Panc1 (cell line): ENCODE results near the gene TMEM204. TPM values are rescaled to one million over a fixed set of nuclear protein-coding genes. Genes with fewer than 3 reads are reported as not detected.

Source experiments
- ATAC-seq: fragments of 200-7000 bp; cut with Tn5 transposase; 2 replicates; pipeline ENCODE4 v1.9.1; 2020; ENCODE audit warnings: mild to moderate bottlenecking, moderate library complexity
- BruUV-seq: library from RNA; stranded (reverse); fragments of 400-500 nt; replicated peaks from 2 replicates; lab custom pipeline; 2021; lab: Mats Ljungman, UMichigan
- CTCF ChIA-PET: fragments of 300-600 bp; sonication (Branson Sonifier 250); formaldehyde crosslinking; loops from one replicate; lab custom pipeline; 2022; ENCODE audit warnings: antibody characterized with exemption; lab: Charles Lee
- POLR2A ChIA-PET: fragments of 300-600 bp; sonication (Branson Sonifier 250); formaldehyde crosslinking; loops from one replicate; lab custom pipeline; 2022; ENCODE audit warnings: antibody characterized with exemption; lab: Charles Lee
- DNase-seq: peaks from one replicate; pipeline ENCODE4 v3.0.0-alpha.2; 2010; ENCODE audit warnings: low read depth, low spot score
- H3K27ac ChIP-seq: 2 replicates; pipeline ENCODE4 v1.5.1; 2011; ENCODE audit warnings: mild to moderate bottlenecking, low read length, inconsistent platforms
- H3K27me3 ChIP-seq: fragments of 200-500 bp; sonication (Bioruptor generic); 2 replicates; pipeline ENCODE4 v1.6.0; 2014; ENCODE audit warnings: low read length, inconsistent platforms; ENCODE audit not compliant: control insufficient read depth, insufficient read depth
- H3K36me3 ChIP-seq: fragments of 200-500 bp; sonication (Bioruptor generic); 2 replicates; pipeline ENCODE4 v1.5.1; 2014; ENCODE audit warnings: inconsistent platforms, mild to moderate bottlenecking, low read length, moderate library complexity; ENCODE audit not compliant: control insufficient read depth, insufficient read depth
- H3K4me1 ChIP-seq: 2 replicates; pipeline ENCODE4 v1.5.1; 2011; ENCODE audit warnings: inconsistent platforms, mild to moderate bottlenecking, low read length, moderate library complexity; ENCODE audit not compliant: control insufficient read depth, insufficient read depth
- H3K4me3 ChIP-seq, 2 experiments: 2 replicates each; pipeline ENCODE4 v1.5.1; 2011 to 2012; ENCODE audit warnings: low read depth in 2 of 2, low read length in 2 of 2, mild to moderate bottlenecking in 2 of 2, inconsistent platforms in 1 of 2, moderate library complexity in 1 of 2
- H3K9me3 ChIP-seq: fragments of 200-500 bp; sonication (Bioruptor generic); 2 replicates; pipeline ENCODE4 v1.5.1; 2014; ENCODE audit warnings: low read depth, mild to moderate bottlenecking, inconsistent platforms, low read length, moderate library complexity; ENCODE audit not compliant: control insufficient read depth, insufficient read depth
- POLR2AphosphoS5 ChIP-seq: IDR thresholded peaks from 2 replicates; pipeline ENCODE4 v1.6.1; 2012; ENCODE audit warnings: mild to moderate bottlenecking, low read depth, low read length, moderate library complexity
- SIN3A ChIP-seq: IDR thresholded peaks from 2 replicates; pipeline ENCODE4 v1.6.1; 2012; ENCODE audit warnings: low read depth, mild to moderate bottlenecking, low read length, moderate library complexity, borderline replicate concordance; ENCODE audit not compliant: insufficient read depth
- TCF7L2 ChIP-seq: IDR thresholded peaks from 2 replicates; pipeline ENCODE4 v1.6.1; 2011; ENCODE audit warnings: mild to moderate bottlenecking, low read depth, low read length, inconsistent platforms
- in situ Hi-C: cut with HindIII; loops from 2 replicates; pipeline ENCODE4 v1.10.0; 2016; ENCODE audit warnings: low sequenced_read_pairs, low pct_unique_long_range_greater_than_20kb
- intact Hi-C: fragments of 100-400 bp; cut with micrococcal nuclease; formaldehyde crosslinking; loops from one replicate; pipeline ENCODE4 v1.10.0; 2022; ENCODE audit not compliant: unreplicated experiment
- total RNA-seq: library from RNA; stranded (reverse); gene quantifications from one replicate; pipeline ENCODE4 v1.2.1, GENCODE V29; 2021; ENCODE audit not compliant: unreplicated experiment
- TF ChIP-seq, protein P1 (sequence below), 2 experiments: IDR thresholded peaks; 2 replicates each; pipeline ENCODE4 v1.6.1; 2011 to 2012; ENCODE audit warnings: low read depth in 2 of 2, control low read depth in 1 of 2, low read length in 1 of 2, mild to moderate bottlenecking in 1 of 2, moderate library complexity in 1 of 2; ENCODE audit not compliant: insufficient read depth in 1 of 2
- TF ChIP-seq, protein P2 (sequence below): fragments of 450-650 bp; IDR thresholded peaks from 2 replicates; pipeline ENCODE4 v1.5.1; 2017; ENCODE audit warnings: mild to moderate bottlenecking

The TMEM204 gene
- total RNA-seq, 1 experiment from 2014 or later = 0.13 TPM

- POLR2A ChIA-PET = interaction anchor here (0.6 kb wide), 1 partner anchor 436 kb away, joined by 11 read pairs; the partner anchor contains the start of gene RPS2
Observed at GRCh38 chr16:1527836-1528811, 5.3 kb upstream of the TMEM204 start.

GRCh38 chr16:1528921-1529537, 4.4 kb upstream of the TMEM204 start:
- no peaks in the 10 kb centered on the region for H3K4me1 ChIP-seq
- H3K27me3 ChIP-seq = no peaks in the 10 kb centered on the region
- ChIA-PET POLR2A (no interaction called here), CTCF (no interaction called here)
- DNase-seq (no peak), ATAC-seq (no peak)
- BruUV-seq = no TSS peak
- no peak overlapping the region for H3K27ac ChIP-seq
- H3K9me3 ChIP-seq = no peaks in the 10 kb centered on the region
- intact Hi-C loops = no loop called here
- H3K4me3 ChIP-seq = no peak overlapping the region
- H3K36me3 ChIP-seq = no peaks in the 10 kb centered on the region
- TF ChIP-seq TCF7L2 = no peak
- in situ Hi-C loops = no loop called here

More at GRCh38 chr16:1527836-1528811, 5.3 kb upstream of the TMEM204 start:
- in situ Hi-C loops (no loop called here), intact Hi-C loops (no loop called here)
- no TSS peak for BruUV-seq
- no peak overlapping the region for H3K27ac ChIP-seq
- ATAC-seq = no peak
- DNase-seq = no peak
- CTCF ChIA-PET = no interaction called here
- TF ChIP-seq POLR2AphosphoS5 = no peak
- TF ChIP-seq, protein P1, sequence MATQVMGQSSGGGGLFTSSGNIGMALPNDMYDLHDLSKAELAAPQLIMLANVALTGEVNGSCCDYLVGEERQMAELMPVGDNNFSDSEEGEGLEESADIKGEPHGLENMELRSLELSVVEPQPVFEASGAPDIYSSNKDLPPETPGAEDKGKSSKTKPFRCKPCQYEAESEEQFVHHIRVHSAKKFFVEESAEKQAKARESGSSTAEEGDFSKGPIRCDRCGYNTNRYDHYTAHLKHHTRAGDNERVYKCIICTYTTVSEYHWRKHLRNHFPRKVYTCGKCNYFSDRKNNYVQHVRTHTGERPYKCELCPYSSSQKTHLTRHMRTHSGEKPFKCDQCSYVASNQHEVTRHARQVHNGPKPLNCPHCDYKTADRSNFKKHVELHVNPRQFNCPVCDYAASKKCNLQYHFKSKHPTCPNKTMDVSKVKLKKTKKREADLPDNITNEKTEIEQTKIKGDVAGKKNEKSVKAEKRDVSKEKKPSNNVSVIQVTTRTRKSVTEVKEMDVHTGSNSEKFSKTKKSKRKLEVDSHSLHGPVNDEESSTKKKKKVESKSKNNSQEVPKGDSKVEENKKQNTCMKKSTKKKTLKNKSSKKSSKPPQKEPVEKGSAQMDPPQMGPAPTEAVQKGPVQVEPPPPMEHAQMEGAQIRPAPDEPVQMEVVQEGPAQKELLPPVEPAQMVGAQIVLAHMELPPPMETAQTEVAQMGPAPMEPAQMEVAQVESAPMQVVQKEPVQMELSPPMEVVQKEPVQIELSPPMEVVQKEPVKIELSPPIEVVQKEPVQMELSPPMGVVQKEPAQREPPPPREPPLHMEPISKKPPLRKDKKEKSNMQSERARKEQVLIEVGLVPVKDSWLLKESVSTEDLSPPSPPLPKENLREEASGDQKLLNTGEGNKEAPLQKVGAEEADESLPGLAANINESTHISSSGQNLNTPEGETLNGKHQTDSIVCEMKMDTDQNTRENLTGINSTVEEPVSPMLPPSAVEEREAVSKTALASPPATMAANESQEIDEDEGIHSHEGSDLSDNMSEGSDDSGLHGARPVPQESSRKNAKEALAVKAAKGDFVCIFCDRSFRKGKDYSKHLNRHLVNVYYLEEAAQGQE (IDR thresholded peaks at IDR 0.05; ENCODE audit: insufficient read depth in 1 of 2, low read depth in 2 of 2, low read length in 1 of 2) = no peak
- no peak for TF ChIP-seq SIN3A
- TF ChIP-seq TCF7L2 = no peak
- TF ChIP-seq, protein P2, sequence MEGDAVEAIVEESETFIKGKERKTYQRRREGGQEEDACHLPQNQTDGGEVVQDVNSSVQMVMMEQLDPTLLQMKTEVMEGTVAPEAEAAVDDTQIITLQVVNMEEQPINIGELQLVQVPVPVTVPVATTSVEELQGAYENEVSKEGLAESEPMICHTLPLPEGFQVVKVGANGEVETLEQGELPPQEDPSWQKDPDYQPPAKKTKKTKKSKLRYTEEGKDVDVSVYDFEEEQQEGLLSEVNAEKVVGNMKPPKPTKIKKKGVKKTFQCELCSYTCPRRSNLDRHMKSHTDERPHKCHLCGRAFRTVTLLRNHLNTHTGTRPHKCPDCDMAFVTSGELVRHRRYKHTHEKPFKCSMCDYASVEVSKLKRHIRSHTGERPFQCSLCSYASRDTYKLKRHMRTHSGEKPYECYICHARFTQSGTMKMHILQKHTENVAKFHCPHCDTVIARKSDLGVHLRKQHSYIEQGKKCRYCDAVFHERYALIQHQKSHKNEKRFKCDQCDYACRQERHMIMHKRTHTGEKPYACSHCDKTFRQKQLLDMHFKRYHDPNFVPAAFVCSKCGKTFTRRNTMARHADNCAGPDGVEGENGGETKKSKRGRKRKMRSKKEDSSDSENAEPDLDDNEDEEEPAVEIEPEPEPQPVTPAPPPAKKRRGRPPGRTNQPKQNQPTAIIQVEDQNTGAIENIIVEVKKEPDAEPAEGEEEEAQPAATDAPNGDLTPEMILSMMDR = no peak
- no peak overlapping the region for H3K4me3 ChIP-seq
- no peaks in the 10 kb centered on the region for H3K36me3 ChIP-seq
- H3K27me3 ChIP-seq = no peaks in the 10 kb centered on the region
- no peaks in the 10 kb centered on the region for H3K9me3 ChIP-seq
- no peaks in the 10 kb centered on the region for H3K4me1 ChIP-seq
